Iris pigment epithelial cell (primary cell): ENCODE data around the gene FOLR2.
"Not testable (repeated sequence)": the region's sequence is repeated elsewhere in the genome, so short reads cannot be mapped to it uniquely, and the experiment has no call there.

Experiments used
- DNase-seq: peaks from one replicate; pipeline ENCODE4 v3.0.0-alpha.2; 2011; ENCODE audit warnings: low read depth

The FOLR2 gene

DNA sequence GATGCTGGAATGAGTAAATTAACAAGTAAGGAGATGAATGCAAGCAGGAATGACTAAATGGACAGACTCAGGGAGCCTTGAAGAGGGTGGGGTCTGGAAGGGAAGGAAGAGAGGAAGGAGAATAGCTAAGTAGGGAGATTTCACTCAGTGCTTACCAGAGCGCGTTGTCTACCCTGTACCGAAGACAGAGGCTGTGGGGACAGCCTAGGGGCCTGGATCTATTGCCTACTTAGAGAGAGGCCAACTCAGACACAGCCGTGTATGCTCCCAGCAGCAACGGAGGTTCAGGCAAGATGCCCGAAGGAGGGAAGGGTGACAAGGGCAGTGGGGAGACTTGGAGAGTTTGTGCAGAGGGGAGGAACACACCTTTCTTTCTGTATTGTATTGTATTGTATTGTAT, at the start of gene FOLR2:
Gene FOLR2 (plus strand): TSS at position 157 of the 400 bp plus-strand sequence. CDS start 1,791 bp downstream, outside the sequence.
- no peak for DNase-seq

- DNase-seq: not testable (repeated sequence)
Observed at GRCh38 chr11:72169046-72169555, 47.5 kb upstream of the FOLR2 start.

- DNase-seq: not testable (repeated sequence)
Observed at GRCh38 chr11:72169754-72170153, 46.8 kb upstream of the FOLR2 start.

DNA sequence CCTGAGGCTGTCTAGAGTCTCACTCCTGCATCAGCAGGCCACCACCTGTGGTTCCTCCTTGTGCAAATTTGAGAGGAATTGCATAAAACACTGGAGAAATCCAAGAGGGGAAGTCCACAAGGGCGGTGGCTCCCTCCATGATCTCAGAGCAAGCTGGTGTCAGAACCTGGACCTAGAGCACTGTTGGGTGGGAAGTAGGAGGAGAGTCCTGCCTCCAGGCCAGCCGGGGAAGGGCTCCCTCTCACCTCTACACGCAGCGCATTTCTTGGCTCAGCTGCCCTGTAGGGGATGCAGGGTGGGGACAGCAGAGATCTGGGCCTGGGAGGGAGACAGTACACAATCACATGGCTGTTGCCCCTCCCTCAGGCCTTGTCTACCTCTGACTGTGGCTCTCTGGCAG, 44.6 kb upstream of the FOLR2 start:
- DNase-seq: not testable (repeated sequence)

- DNase-seq: no peak
Observed at GRCh38 chr11:72173291-72173690, 43.3 kb upstream of the FOLR2 start.

- no peak for DNase-seq
Observed at GRCh38 chr11:72174302-72175070, 42.1 kb upstream of the FOLR2 start.

- no peak for DNase-seq
Observed at GRCh38 chr11:72177656-72178055, 38.9 kb upstream of the FOLR2 start.

DNA sequence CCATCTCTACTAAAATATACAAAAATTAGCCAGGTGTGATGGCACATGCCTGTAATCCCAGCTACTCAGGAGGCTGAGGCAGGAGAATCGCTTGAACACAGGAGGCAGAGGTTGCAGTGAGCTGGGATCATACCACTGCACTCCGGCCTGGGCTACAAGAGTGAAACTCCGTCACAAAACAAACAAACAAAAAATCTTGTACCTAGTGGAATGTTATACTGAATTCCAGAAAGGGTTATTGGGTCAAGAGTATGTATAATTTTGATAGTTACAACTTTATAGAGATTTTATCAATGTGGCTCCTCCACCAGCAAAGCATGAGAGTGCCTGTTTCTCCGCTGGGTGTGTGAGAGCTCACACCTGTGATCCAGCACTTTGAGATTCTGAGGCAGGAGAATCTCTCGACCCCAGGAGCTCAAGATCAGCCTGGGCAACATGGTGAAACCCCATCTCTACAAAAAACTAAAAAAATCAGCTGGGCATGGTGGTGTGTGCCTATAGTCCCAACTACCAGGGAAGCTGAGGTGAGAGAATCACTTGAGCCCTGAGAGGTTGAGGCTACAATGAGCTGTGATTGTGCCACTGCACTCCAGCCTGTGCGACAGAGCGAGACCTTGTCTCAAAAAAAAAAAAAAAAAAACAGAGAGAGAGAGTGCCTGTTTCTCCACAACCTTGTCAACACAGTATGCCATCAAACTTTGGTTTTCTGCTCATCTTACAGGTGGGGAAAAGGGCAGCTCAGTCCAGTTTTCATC, 37.4 kb upstream of the FOLR2 start:
- peak; percentile 17 for DNase-seq

- DNase-seq: no peak
Observed at GRCh38 chr11:72179804-72180396, 36.7 kb upstream of the FOLR2 start.

GRCh38 chr11:72180892-72181552, 35.6 kb upstream of the FOLR2 start:
- not testable (repeated sequence) for DNase-seq

DNA sequence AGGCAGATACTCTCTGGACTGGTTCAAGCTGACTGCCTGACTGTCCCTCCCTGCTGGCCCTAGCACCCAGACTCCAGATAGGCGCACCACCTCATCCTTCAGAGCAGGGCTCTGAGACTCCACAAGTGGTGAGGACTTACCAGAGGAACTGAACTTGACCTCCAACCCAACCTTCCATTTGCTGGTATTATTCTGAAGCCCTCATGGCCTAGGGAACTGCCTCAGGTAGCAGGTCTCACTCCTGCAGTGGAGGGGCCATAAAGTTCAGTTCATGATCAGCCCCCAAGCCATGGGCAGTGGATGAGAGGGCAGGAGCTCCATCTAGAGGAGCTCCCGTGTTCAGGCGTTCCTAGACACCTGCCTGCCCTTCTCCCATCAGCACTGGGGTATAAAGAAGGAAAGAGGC, 35.0 kb upstream of the FOLR2 start:
- DNase-seq: not testable (repeated sequence)

DNA sequence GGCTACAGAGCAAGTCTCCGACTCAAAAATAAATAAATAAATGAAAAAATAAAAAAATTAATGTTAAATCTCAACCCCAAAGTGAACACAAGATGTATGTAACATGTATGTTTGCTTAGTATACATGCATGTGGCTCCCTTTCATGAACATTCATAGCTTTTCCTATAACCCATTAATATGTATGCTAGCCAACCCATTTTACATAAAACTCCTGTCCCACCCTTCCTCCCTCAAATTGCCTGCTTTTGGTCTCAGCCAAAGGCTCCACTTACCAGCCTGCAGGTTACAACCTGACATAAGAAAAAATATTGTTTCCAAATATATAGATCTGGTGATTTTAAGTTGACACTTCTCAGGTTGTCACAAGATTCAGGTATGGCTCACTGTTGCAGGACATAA, 28.3 kb upstream of the FOLR2 start:
- DNase-seq: no peak

DNA sequence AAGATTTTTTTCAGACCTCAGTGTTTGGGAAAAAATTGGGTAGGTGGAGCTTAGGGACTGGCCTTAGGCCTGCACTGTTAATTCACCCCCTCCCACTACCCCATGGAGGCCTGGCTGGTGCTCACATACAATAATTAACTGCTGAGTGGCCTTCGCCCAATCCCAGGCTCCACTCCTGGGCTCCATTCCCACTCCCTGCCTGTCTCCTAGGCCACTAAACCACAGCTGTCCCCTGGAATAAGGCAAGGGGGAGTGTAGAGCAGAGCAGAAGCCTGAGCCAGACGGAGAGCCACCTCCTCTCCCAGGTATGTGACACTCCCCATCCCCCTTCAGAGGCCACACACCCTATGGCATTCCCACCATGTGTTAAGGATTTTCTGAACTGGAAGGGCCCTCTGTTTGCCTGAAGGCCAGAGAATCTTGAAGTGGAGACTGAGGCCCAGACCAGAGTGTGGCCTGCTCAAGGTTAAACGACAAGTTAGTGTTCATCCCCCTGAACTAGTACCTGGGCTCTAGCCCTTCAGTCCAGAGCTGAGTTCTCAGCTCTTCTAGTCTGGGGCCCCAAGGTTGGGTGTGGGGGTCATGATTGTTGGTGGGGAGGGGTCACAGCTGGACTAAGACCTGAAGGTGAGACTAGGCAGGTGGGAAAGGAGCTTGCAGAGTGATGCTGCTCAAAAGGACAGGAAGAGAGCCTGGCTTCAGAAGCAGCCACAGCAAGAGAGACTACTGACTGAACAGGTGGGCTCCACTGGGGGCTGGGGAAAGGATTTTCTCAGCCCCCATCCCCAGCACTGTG, 26.9 kb upstream of the FOLR2 start:
- DNase-seq: no peak

DNA sequence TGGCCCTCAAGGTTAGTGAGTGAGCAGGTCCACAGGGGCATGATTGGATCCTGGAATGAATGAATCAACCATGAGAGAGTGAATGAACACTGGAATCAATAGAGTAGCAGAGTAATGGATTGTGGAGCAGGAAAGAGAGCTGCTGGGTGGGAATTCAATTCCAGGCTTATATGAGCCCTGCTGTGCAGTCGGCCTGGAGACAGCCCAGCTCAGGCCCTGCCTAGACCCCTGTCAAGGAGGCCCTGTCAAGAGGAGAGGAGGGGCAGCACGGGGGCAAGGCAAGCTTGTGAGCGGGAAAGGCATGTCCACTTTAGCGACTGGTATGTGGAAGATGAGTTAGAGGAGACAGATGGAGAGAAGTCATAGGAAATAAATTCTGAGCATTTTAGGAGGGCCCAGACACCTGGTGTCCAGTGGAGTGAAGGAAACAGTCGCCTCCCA, 25.9 kb upstream of the FOLR2 start:
- DNase-seq: no peak

DNA sequence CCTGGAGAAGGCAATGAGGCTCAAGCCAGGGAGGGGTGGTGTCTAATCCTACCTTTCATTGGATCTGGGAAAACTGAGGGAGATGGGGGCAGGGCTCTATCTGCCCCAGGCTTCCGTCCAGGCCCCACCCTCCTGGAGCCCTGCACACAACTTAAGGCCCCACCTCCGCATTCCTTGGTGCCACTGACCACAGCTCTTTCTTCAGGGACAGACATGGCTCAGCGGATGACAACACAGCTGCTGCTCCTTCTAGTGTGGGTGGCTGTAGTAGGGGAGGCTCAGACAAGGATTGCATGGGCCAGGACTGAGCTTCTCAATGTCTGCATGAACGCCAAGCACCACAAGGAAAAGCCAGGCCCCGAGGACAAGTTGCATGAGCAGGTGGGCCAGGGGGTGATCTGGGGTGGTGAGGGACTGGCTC, 24.6 kb upstream of the FOLR2 start, which contains the start of gene FOLR1:
Gene FOLR1 (plus strand): TSS at position 180 of the 421 bp plus-strand sequence. CDS start 34 bp downstream, at position 214.
- DNase-seq: no peak

- no peak for DNase-seq
Observed at GRCh38 chr11:72195518-72196270, 20.9 kb upstream of the FOLR2 start.

DNA sequence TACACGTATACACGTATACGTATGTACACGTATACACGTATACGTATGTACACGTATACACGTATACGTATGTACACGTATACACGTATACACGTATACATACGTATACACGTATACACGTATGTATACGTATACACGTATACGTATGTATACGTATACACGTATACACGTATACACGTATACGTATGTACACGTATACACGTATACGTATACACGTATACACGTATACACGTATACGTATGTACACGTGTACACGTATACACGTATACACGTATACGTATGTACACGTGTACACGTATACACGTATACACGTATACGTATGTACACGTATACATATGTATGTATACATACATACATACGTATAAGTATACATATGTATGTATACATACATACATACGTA, 15.1 kb upstream of the FOLR2 start:
- not testable (repeated sequence) for DNase-seq

GRCh38 chr11:72202571-72202970, 14.0 kb upstream of the FOLR2 start:
- DNase-seq: no peak

DNA sequence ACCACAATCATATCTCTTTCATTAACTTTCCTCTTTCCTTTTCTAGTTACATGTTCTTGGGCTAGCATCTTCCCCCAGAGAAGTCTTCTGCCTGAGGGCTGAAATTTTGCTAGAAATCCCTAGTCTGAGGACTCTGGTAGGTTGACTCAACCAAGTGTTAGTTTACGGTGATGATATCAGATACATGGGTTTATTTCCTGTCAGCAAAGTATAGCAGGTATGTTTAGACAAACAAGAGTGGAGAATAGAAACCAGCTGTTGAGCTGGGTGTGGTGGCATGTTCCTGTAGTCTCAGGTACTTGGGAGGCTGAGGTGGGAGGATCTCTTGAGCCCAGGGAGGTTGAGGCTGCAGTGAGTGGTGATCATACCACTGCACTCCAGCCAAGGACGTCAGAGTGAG, 13.4 kb upstream of the FOLR2 start:
- no peak for DNase-seq

DNA sequence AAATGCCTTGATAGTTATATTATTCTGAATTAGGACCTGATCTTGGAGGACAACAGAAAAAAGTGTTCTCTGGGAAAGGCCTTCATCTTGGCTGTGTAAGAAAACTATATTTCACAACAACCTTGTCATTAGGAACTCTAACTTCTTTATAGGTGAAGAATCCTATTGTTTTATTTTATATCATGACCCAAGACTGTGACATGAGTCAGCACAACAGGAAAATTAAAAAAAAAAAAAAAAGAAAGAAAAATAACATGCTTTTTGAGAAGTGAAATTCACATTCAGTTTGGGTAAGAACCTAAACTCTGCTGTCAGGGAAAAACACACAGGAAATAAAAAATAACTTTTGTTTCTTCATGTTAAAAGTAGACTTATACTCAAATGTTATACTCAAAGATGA, 11.7 kb upstream of the FOLR2 start:
- no peak for DNase-seq
